GM12878 (cell line): Measurements from ENCODE around the gene CREB5. TPM values are rescaled to one million over a fixed set of nuclear protein-coding genes. Genes with fewer than 3 reads are reported as not detected.

Experiments
- ATAC-seq: fragments of 200-7000 bp; cut with Tn5 transposase; 3 replicates; pipeline ENCODE4 v1.9.1; 2020; ENCODE audit warnings: mild to moderate bottlenecking, moderate library complexity
- BruUV-seq: library from RNA; stranded (reverse); fragments of 400-500 nt; replicated peaks from 2 replicates; lab custom pipeline; 2021; lab: Mats Ljungman, UMichigan
- CTCF ChIA-PET: fragments of 300-600 bp; sonication (Branson Sonifier 250); formaldehyde crosslinking; extraction: SDS; loops from one replicate; lab custom pipeline; 2021; ENCODE audit warnings: inconsistent platforms; lab: Yijun Ruan, JAX
- POLR2A ChIA-PET: fragments of 350-600 bp; formaldehyde crosslinking; extraction: SDS; loops from one replicate; lab custom pipeline; 2021; ENCODE audit warnings: inconsistent platforms; lab: Charles Lee
- RAD21 ChIA-PET: fragments of 300-600 bp; sonication (Branson Sonifier 250); formaldehyde crosslinking; loops from one replicate; lab custom pipeline; 2023; ENCODE audit warnings: antibody characterized with exemption; ENCODE audit not compliant: unreplicated experiment; lab: Charles Lee
- SMC1A ChIA-PET: fragments of 300-600 bp; sonication (Branson Sonifier 250); formaldehyde crosslinking; loops from one replicate; lab custom pipeline; 2023; ENCODE audit not compliant: unreplicated experiment, uncharacterized antibody; lab: Charles Lee
- DNase-seq: peaks from one replicate; pipeline ENCODE4 v3.0.0-alpha.2; 2011; ENCODE audit warnings: low read depth, low spot score
- FAIRE-seq: peaks from 3 replicates; lab custom pipeline; 2011; peaks lifted over from hg19 to GRCh38; lab: Jason Lieb, UNC
- H2AFZ ChIP-seq: 2 replicates; pipeline ENCODE4 v1.6.0; 2011; ENCODE audit warnings: low read depth, low read length, control low read depth; ENCODE audit not compliant: control insufficient read depth
- H3K27ac ChIP-seq: 2 replicates; pipeline ENCODE4 v1.5.1; 2011; ENCODE audit warnings: control low read depth; ENCODE audit not compliant: control insufficient read depth, insufficient read depth
- H3K27me3 ChIP-seq, 2 experiments: replicated peaks in 1 of 2; 2 replicates each; pipeline versions ENCODE4 v1.6.0 to v1.6.1; 2011; ENCODE audit warnings: low read length in 1 of 2; ENCODE audit not compliant: control insufficient read depth in 2 of 2, insufficient read depth in 2 of 2
- H3K36me3 ChIP-seq, 2 experiments: 2 replicates each; pipeline ENCODE4 v1.5.1; 2011; ENCODE audit warnings: low read length in 1 of 2; ENCODE audit not compliant: control insufficient read depth in 2 of 2, insufficient read depth in 2 of 2
- H3K4me1 ChIP-seq: 2 replicates; pipeline ENCODE4 v1.6.1; 2011; ENCODE audit warnings: mild to moderate bottlenecking, low read length, moderate library complexity, mixed read lengths; ENCODE audit not compliant: control insufficient read depth, insufficient read depth
- H3K4me2 ChIP-seq: 2 replicates; pipeline ENCODE4 v1.6.0; 2011; ENCODE audit warnings: control low read depth; ENCODE audit not compliant: control insufficient read depth, insufficient read depth
- H3K4me3 ChIP-seq: fragments of 200-600 bp; sonication (generic); 2 replicates; pipeline ENCODE4 v1.5.1; 2016
- H3K79me2 ChIP-seq: 2 replicates; pipeline ENCODE4 v1.6.0; 2011; ENCODE audit warnings: low read length; ENCODE audit not compliant: control insufficient read depth, insufficient read depth
- H3K9ac ChIP-seq: 2 replicates; pipeline ENCODE4 v1.8.0; 2011; ENCODE audit warnings: low read length, control low read depth, mixed read lengths; ENCODE audit not compliant: control insufficient read depth, insufficient read depth
- H3K9me3 ChIP-seq: replicated peaks from 3 replicates; pipeline ENCODE4 v1.5.1; 2011; ENCODE audit warnings: mild to moderate bottlenecking, low read length; ENCODE audit not compliant: control insufficient read depth, insufficient read depth
- H4K20me1 ChIP-seq: 2 replicates; pipeline ENCODE4 v1.6.0; 2011; ENCODE audit not compliant: control insufficient read depth, insufficient read depth
- CBX5 ChIP-seq: sonication (generic); IDR thresholded peaks from 2 replicates; pipeline ENCODE4 v1.6.1; 2016; ENCODE audit warnings: low read depth, moderate library complexity, mild to moderate bottlenecking, inconsistent platforms
- GABPA ChIP-seq: IDR thresholded peaks from 2 replicates; pipeline ENCODE4 v1.6.1; 2014; ENCODE audit warnings: antibody characterized with exemption, low read depth, mild to moderate bottlenecking, inconsistent platforms
- HDAC6 ChIP-seq: fragments of 200-600 bp; sonication (generic); IDR thresholded peaks from one replicate; pipeline ENCODE4 v1.8.0; 2017; ENCODE audit warnings: antibody characterized with exemption; ENCODE audit not compliant: unreplicated experiment
- IKZF2 ChIP-seq, 2 experiments: fragments of 450-650 bp; IDR thresholded peaks; 2 replicates each; pipeline ENCODE4 v1.6.1; 2017; ENCODE audit warnings: mild to moderate bottlenecking in 2 of 2, moderate library complexity in 2 of 2
- IRF4 ChIP-seq: IDR thresholded peaks from 2 replicates; pipeline ENCODE4 v1.6.1; 2011; ENCODE audit warnings: low read depth, low read length
- MTA3 ChIP-seq: IDR thresholded peaks from 2 replicates; pipeline ENCODE4 v1.6.1; 2012; ENCODE audit warnings: low read length, inconsistent platforms, borderline replicate concordance
- NFIC ChIP-seq: IDR thresholded peaks from 2 replicates; pipeline ENCODE4 v1.6.1; 2012; ENCODE audit warnings: low read depth, mild to moderate bottlenecking, inconsistent platforms, low read length, moderate library complexity
- SIN3A ChIP-seq: IDR thresholded peaks from 2 replicates; pipeline ENCODE4 v1.6.1; 2012; ENCODE audit warnings: low read depth, low read length, improper control_type of control experiment
- SREBF2 ChIP-seq: IDR thresholded peaks from 2 replicates; pipeline ENCODE4 v1.6.1; 2012; ENCODE audit warnings: mild to moderate bottlenecking, low read length
- SRF ChIP-seq, 2 experiments: IDR thresholded peaks; 2 replicates each; pipeline ENCODE4 v1.6.1; 2011; ENCODE audit warnings: low read depth in 2 of 2, low read length in 2 of 2, mild to moderate bottlenecking in 1 of 2, moderate library complexity in 1 of 2
- SUZ12 ChIP-seq: fragments of 200-600 bp; sonication (generic); IDR thresholded peaks from one replicate; pipeline ENCODE4 v1.6.1; 2018; ENCODE audit warnings: antibody characterized with exemption, mild to moderate bottlenecking; ENCODE audit not compliant: unreplicated experiment
- TBL1XR1 ChIP-seq: IDR thresholded peaks from 2 replicates; pipeline ENCODE4 v1.6.1; 2012; ENCODE audit warnings: low read depth, low read length, improper control_type of control experiment
- USF2 ChIP-seq: IDR thresholded peaks from 2 replicates; pipeline ENCODE4 v1.6.1; 2011; ENCODE audit warnings: low read depth, low read length, improper control_type of control experiment, borderline replicate concordance
- WRNIP1 ChIP-seq: IDR thresholded peaks from 2 replicates; pipeline ENCODE4 v1.6.1; 2011; ENCODE audit warnings: low read depth, low read length, improper control_type of control experiment, borderline replicate concordance
- YBX1 ChIP-seq: fragments of 450-650 bp; IDR thresholded peaks from 2 replicates; pipeline ENCODE4 v1.6.1; 2016; ENCODE audit warnings: antibody characterized with exemption
- ZBED1 ChIP-seq: IDR thresholded peaks from 2 replicates; pipeline ENCODE4 v1.6.1; 2016; ENCODE audit warnings: borderline replicate concordance
- ZNF592 ChIP-seq: fragments of 450-650 bp; IDR thresholded peaks from 2 replicates; pipeline ENCODE4 v1.6.1; 2017; ENCODE audit warnings: mild to moderate bottlenecking, moderate library complexity
- WGBS: methylation state at CpG from one replicate; pipeline ENCODE4 v1.1.6; 2016; ENCODE audit warnings: low lambda C conversion rate; ENCODE audit not compliant: insufficient replicate concordance, insufficient coverage; ENCODE audit errors: missing lambda C conversion rate; 5-methylcytosine and 5-hydroxymethylcytosine counted together
- in situ Hi-C: fragments of 300-500 bp; cut with MboI; formaldehyde crosslinking; loops from 9 replicates; pipeline ENCODE4 v1.14.3; 2018; ENCODE audit warnings: mixed read lengths
- intact Hi-C: fragments of 100-400 bp; cut with micrococcal nuclease; formaldehyde crosslinking; loops from one replicate; pipeline ENCODE4 v1.14.2; 2022; ENCODE audit not compliant: unreplicated experiment
- polyA plus RNA-seq, 11 experiments: library from polyadenylated mRNA; depleted of rRNA in 4 of 11; unstranded in 6 of 11; stranded (reverse) in 5 of 11; fragments of >200 nt; fragmentation: Nextera tagmentation in 4 of 11; fragmentation: Illumina TruSeq in 1 of 11; extraction: Ambion mirVana in 4 of 11; extraction: Trizol in 1 of 11; gene quantifications; 1 replicate in 1 of 11; 2 replicates in 10 of 11; pipeline versions ENCODE4 v1.2.1 to v1.2.3, GENCODE V29; 2011 to 2016; ENCODE audit warnings: inconsistent platforms in 2 of 11, missing spikeins in 2 of 11, low read depth in 1 of 11
- total RNA-seq, 4 experiments: library from RNA; depleted of rRNA in 3 of 4; stranded (reverse); fragments of >200 nt in 3 of 4; fragmentation: Illumina TruSeq in 1 of 4; extraction: Trizol in 1 of 4; gene quantifications; 2 replicates each; pipeline versions ENCODE4 v1.2.1 to v1.2.3, GENCODE V29; 2013 to 2021
- TF ChIP-seq, protein P1 (sequence below): fragments of 450-650 bp; IDR thresholded peaks from 2 replicates; pipeline ENCODE4 v1.6.1; 2014; ENCODE audit warnings: mild to moderate bottlenecking

Gene CREB5
- total and polyA plus RNA-seq, 10 of the 15 experiments (the other 5 are each of a cell fraction or from before 2014, with no cell fraction given): 12.9 to 74.1 (median 53.0) TPM

DNA sequence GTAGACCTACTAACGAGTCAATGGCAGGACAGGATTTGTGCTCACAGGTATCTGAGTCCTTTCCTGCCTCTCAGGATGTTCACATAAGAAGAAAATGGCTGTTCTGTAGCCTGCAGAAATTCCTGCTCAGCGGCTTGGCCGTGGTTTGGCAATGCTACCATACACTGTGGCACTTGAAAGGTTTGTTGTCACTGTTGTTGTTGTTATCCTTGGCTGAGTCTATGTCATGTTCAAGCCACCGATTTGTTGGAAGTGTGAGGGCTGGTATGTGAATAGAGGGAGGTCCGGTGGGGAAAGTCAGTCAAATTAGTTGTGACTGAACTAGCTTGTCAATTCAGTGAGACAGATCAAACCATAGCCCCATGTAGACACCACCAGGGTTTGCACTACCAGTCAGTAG lies 345.9 kb downstream of the CREB5 start (continued):
- TF ChIP-seq ZNF592 (no peak), SRF (IDR thresholded peaks at IDR 0.05; ENCODE audit: low read depth in 2 of 2, low read length in 2 of 2) (no peak), SREBF2 (no peak), IKZF2 (IDR thresholded peaks at IDR 0.05) (no peak)
- TF ChIP-seq, all 136 proteins: peak for 0

- no peak overlapping the region for H2AFZ ChIP-seq
- no peak overlapping the region for H3K4me2 ChIP-seq
- H3K4me1 ChIP-seq: no peaks in the 10 kb centered on the region
- intact Hi-C loops: no loop called here
- ATAC-seq (no peak), DNase-seq (no peak), FAIRE-seq (no peak)
- no peak overlapping the region for H3K4me3 ChIP-seq
- 57% methylated on average over 5 of the region's 5 CpGs for WGBS
- RAD21 ChIA-PET: no interaction called here
- in situ Hi-C loops: no loop called here
- no peaks in the 10 kb centered on the region for H4K20me1 ChIP-seq
- SMC1A ChIA-PET: interaction anchor here (1.0 to 1.6 kb wide), 5 partner anchors 13 to 48 kb away, joined by 3 to 5 read pairs (median 4); no protein-coding TSS in a partner anchor
- no TSS peak for BruUV-seq
- H3K9ac ChIP-seq: no peak overlapping the region
- no peaks in the 10 kb centered on the region for H3K27me3 ChIP-seq
- H3K9me3 ChIP-seq: no peaks in the 10 kb centered on the region
- peaks cover 0 to 8% of the 10 kb centered on the region in 2 experiments; a peak in 2 of 4 replicates for H3K36me3 ChIP-seq
- CTCF ChIA-PET: interaction anchor here (1.1 kb wide), 1 partner anchor 16 kb away, joined by 3 read pairs; no protein-coding TSS in a partner anchor
- H3K27ac ChIP-seq: no peak overlapping the region
- TF ChIP-seq GABPA: no peak
- TF ChIP-seq, protein P1, sequence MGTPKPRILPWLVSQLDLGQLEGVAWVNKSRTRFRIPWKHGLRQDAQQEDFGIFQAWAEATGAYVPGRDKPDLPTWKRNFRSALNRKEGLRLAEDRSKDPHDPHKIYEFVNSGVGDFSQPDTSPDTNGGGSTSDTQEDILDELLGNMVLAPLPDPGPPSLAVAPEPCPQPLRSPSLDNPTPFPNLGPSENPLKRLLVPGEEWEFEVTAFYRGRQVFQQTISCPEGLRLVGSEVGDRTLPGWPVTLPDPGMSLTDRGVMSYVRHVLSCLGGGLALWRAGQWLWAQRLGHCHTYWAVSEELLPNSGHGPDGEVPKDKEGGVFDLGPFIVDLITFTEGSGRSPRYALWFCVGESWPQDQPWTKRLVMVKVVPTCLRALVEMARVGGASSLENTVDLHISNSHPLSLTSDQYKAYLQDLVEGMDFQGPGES: no peak
- TF ChIP-seq SREBF2: no peak
- TF ChIP-seq NFIC: no peak
- no peak for TF ChIP-seq TBL1XR1
- TF ChIP-seq WRNIP1: no peak
- TF ChIP-seq SRF (IDR thresholded peaks at IDR 0.05; ENCODE audit: low read depth in 2 of 2, low read length in 2 of 2): no peak
- no peak for TF ChIP-seq MTA3
- TF ChIP-seq USF2: no peak
- TF ChIP-seq SUZ12: no peak
- TF ChIP-seq SIN3A: no peak
- no peak for TF ChIP-seq ZBED1
- no peak for TF ChIP-seq CBX5
- TF ChIP-seq IRF4: no peak
- TF ChIP-seq HDAC6: no peak
- TF ChIP-seq YBX1: no peak
- POLR2A ChIA-PET: no interaction called here
- no peaks in the 10 kb centered on the region for H3K79me2 ChIP-seq
Observed at GRCh38 chr7:28759475-28759971, 347.2 kb downstream of the CREB5 start.
